Pancreas (tissue), 10 donors: ENCODE results near the gene ITGB5. TPM values are rescaled to one million over a fixed set of nuclear protein-coding genes. Genes with fewer than 3 reads are reported as not detected.
"Not testable (repeated sequence)": the region's sequence is repeated elsewhere in the genome, so short reads cannot be mapped to it uniquely, and the experiment has no call there.

Experiments used
- ATAC-seq, 4 donors: fragments of 200-7000 bp; cut with Tn5 transposase; one replicate each; pipeline versions ENCODE4 v1.8.0 to v1.9.1; 2020; ENCODE audit warnings: mild to moderate bottlenecking in 4 of 4, moderate library complexity in 4 of 4
- DNase-seq, 6 donors: peaks; one replicate each; pipeline ENCODE4 v3.0.0-alpha.2; 2020
- FAIRE-seq: peaks from 2 replicates; lab custom pipeline; 2012; peaks lifted over from hg19 to GRCh38; lab: Jason Lieb, UNC
- H3K27ac ChIP-seq, 4 donors: fragments of 200-600 bp; sonication (generic); 1 replicate in 3 of 4; 2 replicates in 1 of 4; pipeline versions ENCODE4 v1.5.0 to v1.8.0; 2020
- H3K27me3 ChIP-seq, 4 donors: fragments of 200-600 bp; one replicate each; pipeline ENCODE4 v1.8.0; 2021
- H3K36me3 ChIP-seq, 3 donors: fragments of 200-600 bp; sonication (generic) in 1 of 3; one replicate each; pipeline versions ENCODE4 v1.5.0 to v1.8.0; 2020 to 2021
- H3K4me1 ChIP-seq, 3 donors: fragments of 200-600 bp; one replicate each; pipeline ENCODE4 v1.8.0; 2021
- H3K4me3 ChIP-seq, 4 donors: fragments of 200-600 bp; sonication (generic) in 2 of 4; one replicate each; pipeline versions ENCODE4 v1.5.0 to v1.8.0; 2020 to 2021
- H3K9me3 ChIP-seq, 4 donors: fragments of 200-600 bp; one replicate each; pipeline ENCODE4 v1.8.0; 2021
- WGBS, 2 donors: extraction: QIAGEN DNeasy Blood & Tissue Kit; methylation state at CpG; one replicate each; pipeline ENCODE4 v1.1.7; 2013; 5-methylcytosine and 5-hydroxymethylcytosine counted together
- intact Hi-C, 3 donors: fragments of 100-400 bp; cut with DNase I; formaldehyde crosslinking; loops; one replicate each; pipeline versions ENCODE4 v1.11.1 to v1.14.2; 2022
- polyA plus RNA-seq, 2 donors: library from polyadenylated mRNA; stranded (reverse); fragments of 200-250 nt; gene quantifications; one replicate each; pipeline ENCODE4 v1.2.3, GENCODE V29; 2013
- total RNA-seq, 6 donors: library from RNA; stranded (reverse); fragmentation: NEBNext Ultra II Directional in 4 of 6; extraction: Animal tissue kit (Norgen Biotek cat#: 25700) in 4 of 6; gene quantifications; one replicate each; pipeline versions ENCODE4 v1.2.1 to v1.2.4, GENCODE V29; 2021 to 2023
- TF ChIP-seq, protein P1 (sequence below), 4 donors: fragments of 200-600 bp; sonication (generic) in 3 of 4; IDR thresholded peaks; one replicate each; pipeline versions ENCODE4 v1.5.0 to v1.8.0; 2021; ENCODE audit warnings: antibody characterized with exemption in 4 of 4
- donor health status: healthy with polysubstance abuse.
- donor health status: DM: no; HTN: no; CAD: no; lungs with moderate emphysema.
- donor health status: DM: no; HTN: no; CAD: no.
- donor health status: control.
- donor health status: control.
- donor health status: Bipolar disorder and iron deficiency.
- donor health status: DM: yes; HTN: yes; CAD: no.
- donor health status: DM: no; HTN: no; CAD: no.
- donor health status: DM: no; HTN: no; CAD: no.
- donor health status: DM: yes; HTN: yes; CAD: no.

The ITGB5 gene
- total and polyA plus RNA-seq, 8 donors, result 9.5 to 69.9 (median 24.5) TPM

GRCh38 chr3:124760601-124761000, 126.6 kb downstream of the ITGB5 start:
- H3K27me3 ChIP-seq, result no peaks in the 10 kb centered on the region
- WGBS, 2 donors, result 36% methylated on average over 2 of the region's 2 CpGs
- H3K4me3 ChIP-seq, result no peak overlapping the region
- H3K4me1 ChIP-seq, result peaks cover 0 to 9% (median 0%) of the 10 kb centered on the region in 3 donors
- peak; percentile 64 to 80 (median 74) for ATAC-seq
- no peak for FAIRE-seq
- intact Hi-C loops, result no loop called here
- H3K27ac ChIP-seq, result no peak overlapping the region
- TF ChIP-seq, protein P1, sequence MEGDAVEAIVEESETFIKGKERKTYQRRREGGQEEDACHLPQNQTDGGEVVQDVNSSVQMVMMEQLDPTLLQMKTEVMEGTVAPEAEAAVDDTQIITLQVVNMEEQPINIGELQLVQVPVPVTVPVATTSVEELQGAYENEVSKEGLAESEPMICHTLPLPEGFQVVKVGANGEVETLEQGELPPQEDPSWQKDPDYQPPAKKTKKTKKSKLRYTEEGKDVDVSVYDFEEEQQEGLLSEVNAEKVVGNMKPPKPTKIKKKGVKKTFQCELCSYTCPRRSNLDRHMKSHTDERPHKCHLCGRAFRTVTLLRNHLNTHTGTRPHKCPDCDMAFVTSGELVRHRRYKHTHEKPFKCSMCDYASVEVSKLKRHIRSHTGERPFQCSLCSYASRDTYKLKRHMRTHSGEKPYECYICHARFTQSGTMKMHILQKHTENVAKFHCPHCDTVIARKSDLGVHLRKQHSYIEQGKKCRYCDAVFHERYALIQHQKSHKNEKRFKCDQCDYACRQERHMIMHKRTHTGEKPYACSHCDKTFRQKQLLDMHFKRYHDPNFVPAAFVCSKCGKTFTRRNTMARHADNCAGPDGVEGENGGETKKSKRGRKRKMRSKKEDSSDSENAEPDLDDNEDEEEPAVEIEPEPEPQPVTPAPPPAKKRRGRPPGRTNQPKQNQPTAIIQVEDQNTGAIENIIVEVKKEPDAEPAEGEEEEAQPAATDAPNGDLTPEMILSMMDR (IDR thresholded peaks at IDR 0.05), result no peak
- H3K36me3 ChIP-seq, result peaks cover 0 to 25% (median 0%) of the 10 kb centered on the region in 3 donors
- DNase-seq, result no peak
- H3K9me3 ChIP-seq, result no peaks in the 10 kb centered on the region

GRCh38 chr3:124759666-124760401, 127.3 kb downstream of the ITGB5 start:
- TF ChIP-seq, protein P1 (IDR thresholded peaks at IDR 0.05), result no peak
- peaks cover 0 to 9% (median 0%) of the 10 kb centered on the region in 3 donors for H3K4me1 ChIP-seq
- ATAC-seq (no peak), FAIRE-seq (no peak), DNase-seq (no peak)
- intact Hi-C loops, result loop anchor here in 1 of 3 donors (10.0 kb wide), 1 partner anchor 145 kb away; no protein-coding TSS in a partner anchor
- peaks cover 0 to 18% (median 0%) of the 10 kb centered on the region in 3 donors for H3K36me3 ChIP-seq
- whole genome bisulfite sequencing, 2 donors, result 88 to 89% methylated on average over 14 of the region's 14 CpGs
- H3K27ac ChIP-seq, result no peak overlapping the region
- H3K4me3 ChIP-seq, result no peak overlapping the region
- no peaks in the 10 kb centered on the region for H3K9me3 ChIP-seq
- H3K27me3 ChIP-seq, result no peaks in the 10 kb centered on the region

DNA sequence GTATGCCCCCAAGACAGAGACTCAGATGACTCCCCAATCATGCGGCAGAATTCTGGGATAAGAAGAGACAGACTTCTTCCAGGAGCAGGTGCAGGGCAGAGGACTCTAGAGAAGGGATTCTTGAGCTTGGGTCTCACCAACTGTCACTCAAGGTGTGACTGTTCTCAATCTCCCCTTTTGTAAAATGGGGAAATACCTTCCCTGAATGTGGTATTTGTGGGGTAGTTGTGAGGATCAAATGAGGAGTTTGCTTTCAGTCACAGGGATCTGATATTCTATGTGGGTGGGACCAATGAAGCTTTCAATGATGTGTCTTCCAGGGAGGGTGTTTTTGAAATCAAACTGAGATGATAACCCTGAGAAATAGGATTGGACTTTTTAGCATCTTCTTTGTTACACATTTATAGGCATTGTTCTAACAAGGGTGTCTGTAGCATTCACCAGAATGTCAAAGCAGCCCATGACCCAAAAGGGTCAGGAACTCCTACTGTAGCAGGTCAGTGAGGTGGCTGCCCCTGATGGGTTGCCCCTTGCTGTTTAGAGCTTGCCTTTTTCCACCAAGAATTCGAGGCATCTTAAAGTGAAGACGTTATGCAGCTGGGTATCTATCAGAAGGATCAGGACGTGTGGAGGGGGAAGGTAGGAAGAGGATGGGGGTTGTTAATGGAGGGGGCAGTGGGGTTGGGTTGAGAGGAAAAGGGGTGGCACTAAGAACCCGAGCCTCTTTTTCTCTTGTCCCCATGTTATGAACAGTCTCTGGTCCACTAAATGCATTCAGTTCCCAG, 128.1 kb downstream of the ITGB5 start:
- Histone ChIP-seq H3K4me1 (peaks cover 0 to 9% (median 0%) of the 10 kb centered on the region in 3 donors), H3K27me3 (no peaks in the 10 kb centered on the region), H3K4me3 (no peak overlapping the region), H3K36me3 (peaks cover 0 to 12% (median 0%) of the 10 kb centered on the region in 3 donors), H3K27ac (no peak overlapping the region), H3K9me3 (no peaks in the 10 kb centered on the region)
- TF ChIP-seq, protein P1 (IDR thresholded peaks at IDR 0.05), result no peak
- FAIRE-seq, result no peak
- 60 to 67% methylated on average over 5 of the region's 5 CpGs for WGBS, 2 donors
- no peak for DNase-seq
- ATAC-seq, result no peak
- intact Hi-C loops, result loop anchor here in 1 of 3 donors (10.0 kb wide), 1 partner anchor 146 kb away; no protein-coding TSS in a partner anchor

- 86 to 92% methylated on average over 7 of the region's 7 CpGs for whole genome bisulfite sequencing, 2 donors
These were observed 129.2 kb downstream of the ITGB5 start for GRCh38 chr3:124757926-124758325.

GRCh38 chr3:124752051-124752450, 135.1 kb downstream of the ITGB5 start:
- Histone ChIP-seq H3K4me1 (no peaks in the 10 kb centered on the region), H3K4me3 (no peak overlapping the region), H3K9me3 (no peaks in the 10 kb centered on the region), H3K27me3 (no peaks in the 10 kb centered on the region), H3K27ac (no peak overlapping the region), H3K36me3 (no peaks in the 10 kb centered on the region)
- DNase-seq (no peak), FAIRE-seq (no peak), ATAC-seq (no peak)
- intact Hi-C loops, result loop anchor here in 1 of 3 donors (10.0 kb wide), 1 partner anchor 153 kb away; no protein-coding TSS in a partner anchor
- TF ChIP-seq, protein P1 (IDR thresholded peaks at IDR 0.05), result no peak
- 71 to 84% methylated on average over 3 of the region's 3 CpGs for WGBS, 2 donors

More at GRCh38 chr3:124757926-124758325, 129.2 kb downstream of the ITGB5 start:
- H3K9me3 ChIP-seq, H3K36me3 ChIP-seq, H3K27ac ChIP-seq, H3K4me3 ChIP-seq, H3K27me3 ChIP-seq, FAIRE-seq, ATAC-seq, H3K4me1 ChIP-seq, DNase-seq: not testable (repeated sequence)
- intact Hi-C loops, result loop anchor here in 1 of 3 donors (10.0 kb wide), 1 partner anchor 147 kb away; no protein-coding TSS in a partner anchor
